OCI-LY3 (cell line): ENCODE data around the gene ANKRD44.

Experiments
- H2AFZ ChIP-seq: fragments of 200-600, 300-600 bp; shearing (Covaris generic); 2 replicates; pipeline ENCODE4 v1.6.0; 2014; ENCODE audit warnings: antibody characterized with exemption, low read depth, low read length
- H3K27ac ChIP-seq: fragments of 200-600, 300-600 bp; sonication (generic); 2 replicates; pipeline ENCODE4 v1.5.1; 2014; ENCODE audit warnings: mild to moderate bottlenecking, low read length, moderate library complexity, mixed read lengths
- H3K27me3 ChIP-seq: fragments of 200-600, 300-600 bp; sonication (generic); 2 replicates; pipeline ENCODE4 v1.6.1; 2014; ENCODE audit warnings: low read depth, low read length, mixed read lengths
- H3K36me3 ChIP-seq: fragments of 200-600, 300-600 bp; sonication (generic); replicated peaks from 2 replicates; pipeline ENCODE3; 2014; ENCODE audit warnings: low read depth, low read length, mixed read lengths
- H3K4me1 ChIP-seq: fragments of 300-600, 200-600 bp; sonication (generic); 2 replicates; pipeline ENCODE4 v1.6.1; 2014; ENCODE audit warnings: low read length, mixed read lengths
- H3K4me2 ChIP-seq: fragments of 200-600, 300-600 bp; sonication (generic); 2 replicates; pipeline ENCODE4 v1.6.1; 2014; ENCODE audit warnings: low read length, mixed read lengths
- H3K4me3 ChIP-seq: fragments of 300-600, 200-600 bp; sonication (generic); 2 replicates; pipeline ENCODE4 v1.5.1; 2014; ENCODE audit warnings: antibody characterized with exemption, mild to moderate bottlenecking, low read length, moderate library complexity
- H3K79me2 ChIP-seq: fragments of 300-600, 200-600 bp; shearing (Covaris generic); 2 replicates; pipeline ENCODE4 v1.6.1; 2014; ENCODE audit warnings: mild to moderate bottlenecking, low read length, mixed read lengths
- H3K9ac ChIP-seq: fragments of 300-600, 200-600 bp; shearing (Covaris generic); 2 replicates; pipeline ENCODE4 v1.6.0; 2014; ENCODE audit warnings: mild to moderate bottlenecking, low read length, moderate library complexity
- H3K9me3 ChIP-seq: fragments of 200-600, 300-600 bp; shearing (Covaris generic); 2 replicates; pipeline ENCODE4 v1.6.1; 2014; ENCODE audit warnings: low read length, mixed read lengths; ENCODE audit not compliant: insufficient read depth
- H4K20me1 ChIP-seq: fragments of 200-600, 300-600 bp; sonication (generic); 2 replicates; pipeline ENCODE4 v1.6.1; 2016; ENCODE audit warnings: low read length, mixed read lengths; ENCODE audit not compliant: insufficient read depth
- EZH2phosphoT487 ChIP-seq: fragments of 200-600 bp; shearing (Covaris generic); IDR thresholded peaks from 2 replicates; pipeline ENCODE4 v1.6.1; 2018; ENCODE audit warnings: antibody characterized with exemption, mixed run types, low read depth
- TF ChIP-seq, protein P1 (sequence below): fragments of 200-600, 300-600 bp; sonication (generic); IDR thresholded peaks from 2 replicates; pipeline ENCODE4 v1.5.1; 2014; ENCODE audit warnings: antibody characterized with exemption, low read length, low read depth

Gene ANKRD44

DNA sequence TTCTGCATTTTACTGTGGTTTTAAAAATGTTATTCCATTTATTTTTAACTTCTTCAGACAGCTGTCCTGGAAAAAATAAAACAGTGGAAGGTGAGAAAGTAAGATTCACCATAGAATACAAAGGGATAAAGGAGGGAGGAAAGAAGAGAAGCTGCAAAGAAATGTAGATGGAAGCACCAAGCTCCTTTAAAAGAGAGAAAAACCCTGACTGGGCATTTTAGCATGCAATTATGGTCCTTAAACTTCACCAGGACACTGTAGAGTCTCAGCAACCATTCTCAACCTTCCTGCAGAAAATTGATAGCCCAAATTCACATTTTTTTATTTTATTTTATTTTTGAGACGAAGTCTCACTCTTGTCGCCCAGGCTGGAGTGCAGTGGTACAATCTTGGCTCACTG lies 11.6 kb upstream of the ANKRD44 start:
- no peaks in the 10 kb centered on the region for H3K27me3 ChIP-seq
- no peak overlapping the region for H3K9ac ChIP-seq
- H3K9me3 ChIP-seq = no peaks in the 10 kb centered on the region
- no peaks in the 10 kb centered on the region for H3K79me2 ChIP-seq
- H2AFZ ChIP-seq = no peak overlapping the region
- H3K4me3 ChIP-seq = no peak overlapping the region
- H3K4me1 ChIP-seq = peaks cover 8% of the 10 kb centered on the region
- peaks cover under 1% of the 10 kb centered on the region for H3K36me3 ChIP-seq
- no peak overlapping the region for H3K27ac ChIP-seq
- H4K20me1 ChIP-seq = no peaks in the 10 kb centered on the region
- TF ChIP-seq EZH2phosphoT487 = no peak
- TF ChIP-seq, protein P1, sequence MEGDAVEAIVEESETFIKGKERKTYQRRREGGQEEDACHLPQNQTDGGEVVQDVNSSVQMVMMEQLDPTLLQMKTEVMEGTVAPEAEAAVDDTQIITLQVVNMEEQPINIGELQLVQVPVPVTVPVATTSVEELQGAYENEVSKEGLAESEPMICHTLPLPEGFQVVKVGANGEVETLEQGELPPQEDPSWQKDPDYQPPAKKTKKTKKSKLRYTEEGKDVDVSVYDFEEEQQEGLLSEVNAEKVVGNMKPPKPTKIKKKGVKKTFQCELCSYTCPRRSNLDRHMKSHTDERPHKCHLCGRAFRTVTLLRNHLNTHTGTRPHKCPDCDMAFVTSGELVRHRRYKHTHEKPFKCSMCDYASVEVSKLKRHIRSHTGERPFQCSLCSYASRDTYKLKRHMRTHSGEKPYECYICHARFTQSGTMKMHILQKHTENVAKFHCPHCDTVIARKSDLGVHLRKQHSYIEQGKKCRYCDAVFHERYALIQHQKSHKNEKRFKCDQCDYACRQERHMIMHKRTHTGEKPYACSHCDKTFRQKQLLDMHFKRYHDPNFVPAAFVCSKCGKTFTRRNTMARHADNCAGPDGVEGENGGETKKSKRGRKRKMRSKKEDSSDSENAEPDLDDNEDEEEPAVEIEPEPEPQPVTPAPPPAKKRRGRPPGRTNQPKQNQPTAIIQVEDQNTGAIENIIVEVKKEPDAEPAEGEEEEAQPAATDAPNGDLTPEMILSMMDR = no peak
- no peak overlapping the region for H3K4me2 ChIP-seq

GRCh38 chr2:197315371-197315770 lies 4.8 kb upstream of the ANKRD44 start:
- Histone ChIP-seq H3K4me2 (no peak overlapping the region), H3K79me2 (peaks cover 10% of the 10 kb centered on the region; the same call in 1 of the 2 replicates), H4K20me1 (no peaks in the 10 kb centered on the region), H3K27ac (no peak overlapping the region), H3K27me3 (no peaks in the 10 kb centered on the region), H3K36me3 (no peaks in the 10 kb centered on the region), H3K4me3 (no peak overlapping the region), H3K4me1 (peaks cover 12% of the 10 kb centered on the region), H3K9ac (no peak overlapping the region), H3K9me3 (no peaks in the 10 kb centered on the region), H2AFZ (no peak overlapping the region)
- TF ChIP-seq, protein P1 = no peak
- no peak for TF ChIP-seq EZH2phosphoT487

- Histone ChIP-seq H3K27ac (no peak overlapping the region), H3K79me2 (peaks cover 35% of the 10 kb centered on the region), H3K4me2 (peak overlapping the region; percentile 98; the same call in 1 of the 2 replicates), H4K20me1 (no peaks in the 10 kb centered on the region), H3K36me3 (no peaks in the 10 kb centered on the region), H2AFZ (no peak overlapping the region), H3K9me3 (no peaks in the 10 kb centered on the region), H3K4me1 (peaks cover 37% of the 10 kb centered on the region), H3K27me3 (no peaks in the 10 kb centered on the region), H3K9ac (no peak overlapping the region), H3K4me3 (no peak overlapping the region)
- TF ChIP-seq, protein P1 = no peak
- no peak for TF ChIP-seq EZH2phosphoT487
These were observed 1.6 kb upstream of the ANKRD44 start for GRCh38 chr2:197312186-197312585.

DNA sequence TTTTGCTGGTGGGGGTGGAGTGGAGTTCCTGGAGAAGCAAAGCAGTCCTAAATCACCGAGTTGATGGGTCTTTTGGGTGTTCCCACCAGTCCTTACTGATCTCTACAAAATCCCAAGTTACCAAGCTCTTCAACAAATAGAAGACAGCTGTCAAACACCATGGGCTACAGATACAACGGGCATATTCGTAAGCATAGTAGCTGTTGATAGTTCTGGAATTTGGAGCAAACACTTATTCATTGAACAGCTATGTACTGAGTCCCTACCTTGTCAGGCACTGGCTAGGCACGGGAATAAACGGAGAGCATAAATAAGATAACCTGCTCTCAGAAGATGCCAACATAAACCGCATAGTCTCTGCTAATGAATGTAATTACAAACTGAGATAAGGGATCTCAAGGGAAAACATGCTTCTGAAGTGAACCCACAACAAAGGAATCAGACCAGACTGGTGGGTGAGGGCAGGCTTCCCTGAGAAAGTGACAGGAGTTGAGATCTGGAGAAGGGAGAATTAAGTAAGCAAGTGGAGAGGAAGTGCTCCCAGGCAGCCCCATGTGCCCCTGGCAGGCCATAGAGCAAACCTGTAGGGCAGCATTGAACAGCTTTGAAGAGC lies 947 bp upstream of the ANKRD44 start:
- H3K9ac ChIP-seq = peak overlapping the region; percentile 60
- H3K27ac ChIP-seq = no peak overlapping the region
- peak overlapping the region; percentile 51; the same call in 1 of the 2 replicates for H2AFZ ChIP-seq
- no peak for TF ChIP-seq EZH2phosphoT487
- TF ChIP-seq, protein P1 = no peak
- H3K27me3 ChIP-seq = no peaks in the 10 kb centered on the region
- H3K4me3 ChIP-seq = peak overlapping the region; percentile 83
- H3K4me1 ChIP-seq = peaks cover 44% of the 10 kb centered on the region
- no peaks in the 10 kb centered on the region for H3K9me3 ChIP-seq
- peak overlapping the region; percentile 98 for H3K4me2 ChIP-seq
- H3K79me2 ChIP-seq = peaks cover 40% of the 10 kb centered on the region
- H3K36me3 ChIP-seq = no peaks in the 10 kb centered on the region
- no peaks in the 10 kb centered on the region for H4K20me1 ChIP-seq
